ENCODE data around the gene ANKS1A.

Gene ANKS1A

GRCh38 chr6:35057449-35058357 lies 168.6 kb downstream of the ANKS1A start:
- peaks cover 4% of the 10 kb centered on the region for H3K36me3 Mint-ChIP-seq

GRCh38 chr6:35058358-35058675 lies 169.3 kb downstream of the ANKS1A start:
- H3K27ac Mint-ChIP-seq, result peak overlapping the region; percentile 18

More at GRCh38 chr6:35057449-35058357, 168.6 kb downstream of the ANKS1A start:
- H3K4me1 Mint-ChIP-seq, result no peaks in the 10 kb centered on the region
- ATAC-seq (no peak), DNase-seq (ENCODE audit: low spot score in 2 of 2) (no peak)
- no peak overlapping the region for H3K27ac Mint-ChIP-seq
- H3K9me3 Mint-ChIP-seq, result no peaks in the 10 kb centered on the region
- H3K4me3 Mint-ChIP-seq, result no peak overlapping the region

GRCh38 chr6:35058865-35059522 lies 169.9 kb downstream of the ANKS1A start:
- ATAC-seq (no peak), DNase-seq (ENCODE audit: low spot score in 2 of 2) (no peak)
- peak overlapping the region; percentile 18 for H3K27ac Mint-ChIP-seq
- H3K4me1 Mint-ChIP-seq, result peaks cover 9% of the 10 kb centered on the region
- no peaks in the 10 kb centered on the region for H3K9me3 Mint-ChIP-seq
- H3K4me3 Mint-ChIP-seq, result no peak overlapping the region
- H3K36me3 Mint-ChIP-seq, result peaks cover 4% of the 10 kb centered on the region

More at GRCh38 chr6:35058358-35058675, 169.3 kb downstream of the ANKS1A start:
- no peak for DNase-seq (ENCODE audit: low spot score in 2 of 2)
- Mint-ChIP-seq H3K4me3 (no peak overlapping the region), H3K4me1 (peaks cover 4% of the 10 kb centered on the region), H3K36me3 (peaks cover 4% of the 10 kb centered on the region), H3K9me3 (no peaks in the 10 kb centered on the region)
- ATAC-seq, result no peak

GRCh38 chr6:35059596-35060345 lies 170.7 kb downstream of the ANKS1A start:
- H3K4me1 Mint-ChIP-seq, result peaks cover 9% of the 10 kb centered on the region
- no peak for DNase-seq (ENCODE audit: low spot score in 2 of 2)
- no peak for ATAC-seq
- peaks cover 4% of the 10 kb centered on the region for H3K36me3 Mint-ChIP-seq
- H3K27ac Mint-ChIP-seq, result no peak overlapping the region
- H3K9me3 Mint-ChIP-seq, result no peaks in the 10 kb centered on the region
- no peak overlapping the region for H3K4me3 Mint-ChIP-seq

GRCh38 chr6:35061102-35061615 lies 172.1 kb downstream of the ANKS1A start:
- ATAC-seq (no peak), DNase-seq (ENCODE audit: low spot score in 2 of 2) (no peak)
- peaks cover 9% of the 10 kb centered on the region for H3K4me1 Mint-ChIP-seq
- H3K36me3 Mint-ChIP-seq, result no peaks in the 10 kb centered on the region
- no peak overlapping the region for H3K4me3 Mint-ChIP-seq
- H3K9me3 Mint-ChIP-seq, result no peaks in the 10 kb centered on the region
- no peak overlapping the region for H3K27ac Mint-ChIP-seq

- Mint-ChIP-seq H3K27ac (no peak overlapping the region), H3K36me3 (no peaks in the 10 kb centered on the region)
These were observed 172.8 kb downstream of the ANKS1A start for GRCh38 chr6:35061651-35062410.

GRCh38 chr6:35062676-35063574 lies 173.9 kb downstream of the ANKS1A start:
- H3K4me1 Mint-ChIP-seq, result peaks cover 9% of the 10 kb centered on the region
- no peak overlapping the region for H3K4me3 Mint-ChIP-seq
- no peaks in the 10 kb centered on the region for H3K9me3 Mint-ChIP-seq
- peak; percentile 69 for ATAC-seq
- no peaks in the 10 kb centered on the region for H3K36me3 Mint-ChIP-seq
- DNase-seq (ENCODE audit: low spot score in 2 of 2), result no peak
- H3K27ac Mint-ChIP-seq, result peak overlapping the region; percentile 34

More at GRCh38 chr6:35061651-35062410, 172.8 kb downstream of the ANKS1A start:
- H3K4me1 Mint-ChIP-seq, result peaks cover 9% of the 10 kb centered on the region
- ATAC-seq (no peak), DNase-seq (ENCODE audit: low spot score in 2 of 2) (no peak)
- H3K9me3 Mint-ChIP-seq, result no peaks in the 10 kb centered on the region
- H3K4me3 Mint-ChIP-seq, result no peak overlapping the region

GRCh38 chr6:35063701-35064280 lies 174.7 kb downstream of the ANKS1A start:
- peak overlapping the region; percentile 34 for H3K27ac Mint-ChIP-seq
- H3K9me3 Mint-ChIP-seq, result no peaks in the 10 kb centered on the region
- peaks cover 9% of the 10 kb centered on the region for H3K4me1 Mint-ChIP-seq
- no peak for DNase-seq (ENCODE audit: low spot score in 2 of 2)
- no peak for ATAC-seq
- H3K4me3 Mint-ChIP-seq, result no peak overlapping the region
- H3K36me3 Mint-ChIP-seq, result no peaks in the 10 kb centered on the region

GRCh38 chr6:35064290-35064689 lies 175.2 kb downstream of the ANKS1A start:
- no peak overlapping the region for H3K27ac Mint-ChIP-seq
- no peaks in the 10 kb centered on the region for H3K36me3 Mint-ChIP-seq
- ATAC-seq (no peak), DNase-seq (ENCODE audit: low spot score in 2 of 2) (no peak)
- no peak overlapping the region for H3K4me3 Mint-ChIP-seq
- H3K4me1 Mint-ChIP-seq, result peaks cover 9% of the 10 kb centered on the region
- H3K9me3 Mint-ChIP-seq, result no peaks in the 10 kb centered on the region

GRCh38 chr6:35064757-35065440 lies 175.8 kb downstream of the ANKS1A start:
- Mint-ChIP-seq H3K4me1 (peaks cover 9% of the 10 kb centered on the region), H3K27ac (peak overlapping the region; percentile 73), H3K9me3 (no peaks in the 10 kb centered on the region), H3K4me3 (no peak overlapping the region), H3K36me3 (no peaks in the 10 kb centered on the region)
- no peak for ATAC-seq
- DNase-seq (ENCODE audit: low spot score in 2 of 2), result no peak

- Mint-ChIP-seq H3K9me3 (no peaks in the 10 kb centered on the region), H3K27ac (peak overlapping the region; percentile 73), H3K4me1 (peaks cover 9% of the 10 kb centered on the region), H3K4me3 (no peak overlapping the region), H3K36me3 (no peaks in the 10 kb centered on the region)
- DNase-seq (ENCODE audit: low spot score in 2 of 2) (no peak), ATAC-seq (no peak)
These were observed 176.4 kb downstream of the ANKS1A start for GRCh38 chr6:35065441-35065800.

- peak overlapping the region; percentile 73 for H3K27ac Mint-ChIP-seq
- peaks cover 9% of the 10 kb centered on the region for H3K4me1 Mint-ChIP-seq
- no peaks in the 10 kb centered on the region for H3K9me3 Mint-ChIP-seq
- H3K36me3 Mint-ChIP-seq, result no peaks in the 10 kb centered on the region
- no peak for DNase-seq (ENCODE audit: low spot score in 2 of 2)
- H3K4me3 Mint-ChIP-seq, result no peak overlapping the region
- peak; percentile 66 for ATAC-seq
These were observed 176.8 kb downstream of the ANKS1A start for GRCh38 chr6:35065870-35066269.

GRCh38 chr6:35067234-35067633 lies 178.2 kb downstream of the ANKS1A start:
- H3K4me3 Mint-ChIP-seq, result no peak overlapping the region
- ATAC-seq (no peak), DNase-seq (ENCODE audit: low spot score in 2 of 2) (no peak)
- H3K27ac Mint-ChIP-seq, result no peak overlapping the region
- H3K4me1 Mint-ChIP-seq, result peaks cover 9% of the 10 kb centered on the region
- no peaks in the 10 kb centered on the region for H3K9me3 Mint-ChIP-seq
- no peaks in the 10 kb centered on the region for H3K36me3 Mint-ChIP-seq

Measured in stimulated activated effector memory CD8-positive, alpha-beta T cell treated with anti-CD3 and anti-CD28 coated beads, Interleukin-12 subunit alpha, Interleukin-12 subunit beta, amount 100 ng/mL, for 72 hours (primary cell).